ENCODE data around the gene PARP12.

DNA sequence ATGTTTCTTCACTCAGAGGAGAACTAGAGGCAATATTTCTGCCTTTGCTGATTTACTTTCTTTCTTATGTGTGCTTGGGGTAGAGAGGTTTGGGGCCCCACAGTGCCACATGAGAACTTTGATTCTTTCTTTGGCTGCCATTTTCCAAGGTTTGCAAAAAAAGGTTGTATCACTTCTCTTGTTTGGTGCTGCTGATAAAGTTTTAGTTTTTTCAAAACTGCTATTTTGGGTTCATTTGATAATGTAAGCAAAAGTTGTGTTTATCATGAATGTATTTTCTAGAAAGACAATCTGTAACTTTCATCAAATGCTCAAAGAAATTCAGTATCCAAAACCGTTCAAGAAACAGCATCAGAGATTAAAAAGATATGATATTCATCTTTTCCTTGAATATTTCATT, 30.6 kb upstream of the PARP12 start:
- TF ChIP-seq, protein P1, sequence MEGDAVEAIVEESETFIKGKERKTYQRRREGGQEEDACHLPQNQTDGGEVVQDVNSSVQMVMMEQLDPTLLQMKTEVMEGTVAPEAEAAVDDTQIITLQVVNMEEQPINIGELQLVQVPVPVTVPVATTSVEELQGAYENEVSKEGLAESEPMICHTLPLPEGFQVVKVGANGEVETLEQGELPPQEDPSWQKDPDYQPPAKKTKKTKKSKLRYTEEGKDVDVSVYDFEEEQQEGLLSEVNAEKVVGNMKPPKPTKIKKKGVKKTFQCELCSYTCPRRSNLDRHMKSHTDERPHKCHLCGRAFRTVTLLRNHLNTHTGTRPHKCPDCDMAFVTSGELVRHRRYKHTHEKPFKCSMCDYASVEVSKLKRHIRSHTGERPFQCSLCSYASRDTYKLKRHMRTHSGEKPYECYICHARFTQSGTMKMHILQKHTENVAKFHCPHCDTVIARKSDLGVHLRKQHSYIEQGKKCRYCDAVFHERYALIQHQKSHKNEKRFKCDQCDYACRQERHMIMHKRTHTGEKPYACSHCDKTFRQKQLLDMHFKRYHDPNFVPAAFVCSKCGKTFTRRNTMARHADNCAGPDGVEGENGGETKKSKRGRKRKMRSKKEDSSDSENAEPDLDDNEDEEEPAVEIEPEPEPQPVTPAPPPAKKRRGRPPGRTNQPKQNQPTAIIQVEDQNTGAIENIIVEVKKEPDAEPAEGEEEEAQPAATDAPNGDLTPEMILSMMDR (IDR thresholded peaks at IDR 0.05) = no peak
- no peak for TF ChIP-seq POLR2A (IDR thresholded peaks at IDR 0.05)

Data from thyroid gland (tissue), 4 donors.